ENCODE measurements around the gene INSYN2A.

Gene INSYN2A

GRCh38 chr10:127195041-127195506 is 1.3 kb downstream of the INSYN2A start:
- no peak for DNase-seq

- no peak for DNase-seq
Measured at GRCh38 chr10:127194599-127194998, 1.8 kb downstream of the INSYN2A start.

DNA sequence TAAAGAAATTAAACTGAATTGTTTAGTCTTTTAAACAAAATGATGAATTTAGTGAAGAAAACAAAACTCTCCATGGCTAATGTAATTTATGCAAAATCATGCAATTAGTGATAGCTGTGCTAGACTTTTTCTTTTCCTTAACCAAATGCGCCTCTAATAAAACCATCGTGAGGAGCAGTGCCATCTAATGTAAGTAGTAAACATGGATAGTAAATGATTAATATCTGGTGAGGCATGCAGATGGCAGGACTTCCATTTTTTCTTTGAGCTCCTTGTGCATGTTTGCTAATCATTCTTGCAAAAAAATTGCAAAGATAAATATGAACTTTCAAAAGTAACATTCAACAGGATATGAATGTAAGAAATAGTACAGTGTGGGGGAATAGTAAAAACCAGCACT is 2.3 kb downstream of the INSYN2A start:
- DNase-seq = no peak

GRCh38 chr10:127193125-127193524 is 3.3 kb downstream of the INSYN2A start:
- no peak for DNase-seq

DNA sequence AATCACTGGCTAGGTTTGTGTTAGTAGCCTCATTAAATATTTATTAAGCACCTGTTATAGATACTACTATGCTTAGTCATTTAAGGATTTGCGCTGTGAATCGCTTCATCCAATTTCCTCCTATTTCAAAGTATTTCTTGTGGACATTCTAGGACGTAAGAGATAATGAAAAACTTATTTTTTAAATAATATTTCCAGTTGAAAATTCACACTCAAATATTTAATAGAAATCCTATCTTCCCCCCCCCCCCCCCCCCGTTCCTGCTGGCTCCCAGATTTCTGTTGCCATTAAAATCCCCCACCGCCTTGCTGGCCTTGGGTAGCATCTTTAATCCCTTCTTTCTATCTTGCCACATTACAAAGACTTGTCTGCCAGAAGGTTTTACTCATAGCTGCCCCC is 6.0 kb downstream of the INSYN2A start:
- no peak for DNase-seq

- DNase-seq = no peak
Measured at GRCh38 chr10:127189226-127189625, 7.2 kb downstream of the INSYN2A start.

GRCh38 chr10:127186813-127187212 is 9.6 kb downstream of the INSYN2A start:
- no peak for DNase-seq

DNA sequence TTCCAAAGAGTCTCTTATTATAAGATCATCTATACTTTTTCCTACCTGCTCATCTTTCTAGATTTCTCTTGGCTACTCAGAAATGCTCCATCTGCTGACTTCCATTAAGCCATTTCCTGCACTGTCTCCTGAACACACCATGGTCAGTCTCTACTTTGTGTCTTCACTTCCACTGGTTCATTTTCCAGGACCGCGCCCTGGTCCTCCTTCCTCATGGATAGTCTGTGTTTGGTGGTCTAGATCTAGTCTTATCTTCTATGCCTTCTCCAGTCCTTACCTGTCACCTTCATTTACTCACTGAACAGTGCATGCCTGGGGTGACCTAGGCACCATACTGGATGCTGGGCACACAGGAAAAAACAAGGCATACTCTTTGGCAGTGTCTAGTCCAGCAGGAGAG is 11.8 kb downstream of the INSYN2A start:
- DNase-seq = no peak

DNA sequence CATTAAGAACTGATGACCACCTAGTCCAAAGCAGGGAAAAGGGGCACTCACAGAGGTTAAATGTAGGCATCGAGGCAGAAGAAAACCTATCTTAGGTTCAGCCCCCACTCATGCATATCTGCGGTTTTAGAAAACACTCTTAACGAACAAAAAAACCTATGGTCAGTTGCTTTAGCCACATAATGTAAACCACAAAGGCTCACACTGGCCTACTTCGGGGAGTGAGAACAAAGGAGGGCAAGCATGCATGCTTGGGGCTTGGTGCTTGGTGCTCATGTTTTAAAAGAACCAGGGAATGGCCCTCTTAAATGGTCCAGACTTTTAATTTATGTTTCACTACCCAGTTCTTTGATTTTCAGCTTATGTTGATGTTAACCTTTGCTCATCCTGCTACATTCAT is 14.2 kb downstream of the INSYN2A start:
- no peak for DNase-seq

DNA sequence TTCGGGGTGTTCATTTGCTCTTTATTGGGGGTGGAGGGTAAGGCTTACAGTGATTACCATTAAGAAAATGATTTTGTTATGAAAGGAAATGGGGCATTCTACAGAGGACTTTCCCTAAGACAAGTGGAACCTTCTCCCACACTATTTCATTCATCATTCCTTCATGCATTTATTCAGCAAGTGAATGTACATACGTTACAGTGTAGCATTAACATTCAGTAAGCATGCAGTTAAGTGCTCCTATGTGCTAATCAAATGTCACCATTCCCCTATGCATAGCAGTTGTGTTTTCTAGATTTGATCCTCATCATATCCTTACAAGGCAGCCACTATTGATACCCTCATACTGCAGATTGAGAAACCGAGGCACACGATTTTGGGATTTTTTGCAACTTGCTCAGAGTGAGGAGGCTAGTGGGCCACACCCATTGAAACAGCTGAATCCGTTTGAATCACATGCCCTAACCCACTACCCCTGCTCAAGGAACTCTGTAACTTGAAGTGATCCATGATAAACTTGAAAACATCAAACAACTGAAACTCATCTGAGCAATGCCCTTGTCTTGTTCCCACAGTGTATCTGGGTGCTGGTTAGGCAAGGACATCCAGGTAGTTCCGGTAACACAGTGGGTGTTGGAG is 16.7 kb downstream of the INSYN2A start:
- DNase-seq = no peak

DNA sequence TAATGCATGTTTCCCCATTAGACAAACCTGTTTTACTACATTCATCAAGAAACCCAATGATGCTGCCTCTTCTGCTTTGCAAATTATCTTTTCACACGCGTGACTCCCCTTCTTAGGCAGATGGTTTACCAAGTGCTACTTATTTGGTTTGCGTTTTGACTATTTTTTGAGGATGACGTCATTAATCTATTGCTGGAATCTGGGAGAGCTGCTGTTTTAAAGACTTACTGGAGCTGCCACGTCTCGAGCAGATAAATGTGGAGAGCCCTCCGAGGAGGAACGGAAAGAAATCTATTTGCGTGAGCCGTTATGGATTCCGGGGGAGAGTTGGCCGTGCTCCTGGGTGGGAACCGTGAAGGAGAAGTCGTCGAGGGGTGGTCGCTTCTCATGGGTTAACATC is 19.7 kb downstream of the INSYN2A start:
- DNase-seq = no peak

DNA sequence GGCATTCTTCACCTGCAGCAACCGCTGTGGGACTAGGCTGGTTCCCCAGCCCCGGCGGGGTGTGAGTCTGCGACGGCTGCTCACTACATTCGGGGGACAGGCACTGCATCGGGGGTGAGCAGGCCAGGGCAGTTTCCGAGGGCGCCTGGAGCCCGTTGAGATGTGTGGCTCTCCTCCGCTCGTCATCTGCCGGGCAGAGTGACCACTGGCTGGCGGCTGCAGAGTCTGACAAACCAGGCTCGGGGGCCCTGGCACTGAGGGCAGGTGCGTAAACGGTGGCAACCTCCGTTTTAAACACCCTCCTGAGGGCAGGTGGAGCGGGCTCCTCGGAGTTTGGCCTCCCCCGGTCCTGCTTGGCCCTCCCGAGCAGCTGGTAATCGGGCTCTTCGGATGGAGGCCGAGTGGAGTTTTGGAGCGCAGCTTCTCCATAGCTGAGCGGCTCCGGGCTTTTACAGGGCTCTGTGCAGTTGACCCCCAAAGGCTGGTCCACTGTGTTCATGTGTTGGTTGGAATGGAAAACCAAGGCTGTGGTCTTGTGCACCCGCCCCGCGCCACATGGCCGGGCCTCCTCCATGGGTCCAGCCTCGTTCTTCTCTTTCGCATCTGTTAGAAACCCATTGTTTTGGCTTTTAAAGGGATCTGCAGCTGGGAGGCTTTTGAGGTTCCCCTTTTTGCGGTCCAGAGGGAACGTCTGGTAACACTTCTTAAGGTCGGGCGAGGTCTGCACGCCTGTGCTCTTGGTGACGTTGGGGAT is 20.9 kb downstream of the INSYN2A start:
- no peak for DNase-seq

- DNase-seq = no peak
Measured at GRCh38 chr10:127174866-127175265, 21.5 kb downstream of the INSYN2A start.

DNA sequence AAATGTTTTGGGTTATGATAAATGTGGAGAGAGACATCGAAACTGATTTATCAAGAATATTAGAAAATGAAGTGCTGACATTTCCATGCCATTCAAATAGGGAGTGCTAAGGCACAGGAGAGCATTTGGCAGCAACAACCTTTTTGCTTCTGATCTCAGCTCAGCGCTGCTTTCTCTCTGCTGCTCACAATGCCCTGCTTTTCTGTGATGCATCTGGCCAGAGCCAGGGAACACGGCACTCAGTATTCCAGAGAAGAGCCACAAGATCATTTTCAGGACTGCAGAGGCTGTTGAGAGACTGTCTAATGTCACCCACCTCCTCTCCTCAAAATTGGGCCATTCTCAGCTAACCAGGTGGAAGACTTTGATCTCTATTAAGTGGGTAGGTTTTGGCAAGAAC is 28.1 kb downstream of the INSYN2A start:
- no peak for DNase-seq

DNA sequence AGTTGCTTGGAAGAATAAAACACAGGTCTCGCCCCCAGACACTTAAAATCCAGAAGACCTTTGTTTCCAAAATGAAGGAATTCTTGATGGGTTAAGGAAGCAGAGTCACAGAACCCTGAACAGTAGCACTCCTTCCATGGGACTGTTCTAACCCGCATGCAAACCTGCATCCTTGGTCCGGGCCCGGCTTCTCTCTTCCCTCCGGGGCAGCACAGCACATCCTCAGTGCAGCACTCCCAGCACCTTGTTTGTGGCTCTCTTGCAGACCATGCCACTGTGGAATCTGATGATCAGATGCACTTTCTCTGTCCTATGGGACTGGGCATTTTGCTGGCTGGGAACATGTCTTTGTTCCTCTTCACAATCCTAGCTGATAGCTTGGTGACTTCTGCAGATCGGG is 33.5 kb downstream of the INSYN2A start:
- no peak for DNase-seq

DNA sequence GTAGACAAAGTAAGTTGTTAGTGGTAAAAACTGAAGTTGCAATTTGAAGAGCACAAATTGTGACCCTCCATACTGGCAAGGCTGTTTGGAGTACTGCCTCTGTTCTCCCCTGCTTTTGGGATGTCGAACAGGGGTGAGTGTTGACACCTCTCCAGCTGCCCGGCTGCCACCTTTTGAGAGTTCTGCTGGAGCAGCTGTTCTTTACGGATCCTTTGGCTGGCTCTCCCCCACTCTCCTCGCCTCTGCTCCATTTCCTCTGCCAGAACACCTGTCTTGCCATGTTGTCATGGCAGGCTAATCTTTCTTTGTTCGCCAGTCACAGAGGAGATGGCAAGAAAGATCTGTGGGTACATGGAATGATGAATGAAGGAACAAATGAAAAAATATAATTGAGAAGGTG is 34.9 kb downstream of the INSYN2A start:
- no peak for DNase-seq

- no peak for DNase-seq
Measured at GRCh38 chr10:127159648-127160245, 36.6 kb downstream of the INSYN2A start.

DNA sequence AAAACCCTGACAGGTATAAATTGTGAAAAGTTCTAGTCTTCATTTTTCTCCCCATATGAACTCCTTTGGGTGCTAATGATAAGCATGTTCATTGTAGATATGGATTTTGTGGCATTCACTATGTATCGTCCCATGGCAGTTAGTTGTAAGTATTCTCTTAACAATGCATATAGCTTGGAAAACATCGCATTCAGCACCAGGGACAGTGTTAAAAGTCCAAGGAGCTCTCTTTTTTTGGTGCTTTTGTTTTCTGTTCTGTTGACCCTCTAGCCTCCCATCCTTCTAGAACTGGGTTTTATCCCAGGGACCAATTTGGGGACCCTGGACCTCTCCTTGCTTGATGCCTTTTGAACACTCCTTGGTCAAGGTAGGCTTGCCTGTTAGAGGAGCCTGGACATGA is 37.7 kb downstream of the INSYN2A start:
- DNase-seq = no peak

DNA sequence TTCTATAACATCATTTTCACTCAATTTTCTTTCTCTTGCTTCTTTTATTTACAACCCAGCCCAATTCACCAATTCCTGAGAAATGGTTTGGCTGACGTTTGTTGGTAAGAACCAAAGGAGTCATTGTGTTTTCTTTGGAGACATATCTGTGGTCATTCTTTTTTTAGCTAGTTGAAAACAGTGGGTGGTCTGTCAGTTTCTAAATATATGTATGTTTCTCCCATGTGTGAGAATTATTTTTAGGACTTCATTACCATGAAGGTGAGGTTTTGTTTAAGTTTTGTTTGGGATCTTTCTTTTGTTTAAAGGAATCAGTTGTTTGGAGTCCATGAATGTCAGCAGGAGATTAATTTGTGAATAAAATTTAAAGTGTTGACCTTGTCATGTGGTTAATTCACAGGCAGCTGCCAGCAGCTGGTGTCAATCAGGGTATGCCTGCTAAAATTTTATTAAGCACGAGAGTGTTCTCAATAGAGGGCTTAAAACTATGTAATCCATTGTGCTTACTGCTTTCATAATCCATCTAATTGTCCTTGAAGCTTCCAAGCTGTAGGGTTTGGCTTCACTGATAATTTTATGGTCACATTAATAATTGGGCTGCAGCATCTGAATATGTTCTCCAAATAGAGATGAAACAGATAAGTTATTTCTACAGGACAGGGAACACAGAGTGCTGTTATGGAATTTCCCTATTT is 38.7 kb downstream of the INSYN2A start:
- no peak for DNase-seq

GRCh38 chr10:127157089-127157488 is 39.3 kb downstream of the INSYN2A start:
- no peak for DNase-seq

DNA sequence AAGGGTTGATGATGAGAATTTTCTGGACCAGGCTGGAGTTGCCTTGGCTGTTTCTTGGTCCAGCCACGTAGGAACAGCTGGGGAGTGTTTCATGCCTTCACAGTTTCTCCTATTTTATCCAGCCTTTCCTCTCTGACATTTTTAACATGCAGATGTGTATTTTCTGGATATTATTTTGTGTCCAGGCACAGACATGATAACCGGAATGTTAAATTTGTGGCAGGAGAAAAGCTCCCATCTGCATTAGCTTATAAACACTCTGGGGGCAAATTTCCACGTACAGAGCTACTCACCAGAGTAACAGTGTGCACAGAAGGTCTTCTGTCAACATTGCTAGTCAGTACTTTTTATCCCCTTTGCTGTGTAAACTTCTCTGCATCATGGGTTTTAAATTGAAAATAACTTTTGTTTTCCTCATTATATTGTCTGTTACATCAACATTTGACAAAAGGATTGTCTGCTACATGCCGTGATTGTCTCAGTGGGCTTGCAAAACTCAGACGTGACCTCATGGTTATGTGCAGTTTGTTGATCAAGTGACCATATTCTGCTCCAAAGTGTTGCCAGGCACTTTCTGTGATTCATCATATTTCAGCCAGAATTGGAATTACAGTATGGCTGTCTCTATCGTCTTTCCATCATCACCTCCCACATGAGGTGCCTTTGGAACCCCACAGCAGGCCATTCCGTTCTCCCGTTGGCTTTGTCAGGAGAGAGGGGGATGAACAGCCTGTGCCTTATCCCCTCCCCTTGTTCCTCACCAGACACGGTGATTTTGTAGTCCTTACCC is 41.4 kb downstream of the INSYN2A start:
- no peak for DNase-seq

DNA sequence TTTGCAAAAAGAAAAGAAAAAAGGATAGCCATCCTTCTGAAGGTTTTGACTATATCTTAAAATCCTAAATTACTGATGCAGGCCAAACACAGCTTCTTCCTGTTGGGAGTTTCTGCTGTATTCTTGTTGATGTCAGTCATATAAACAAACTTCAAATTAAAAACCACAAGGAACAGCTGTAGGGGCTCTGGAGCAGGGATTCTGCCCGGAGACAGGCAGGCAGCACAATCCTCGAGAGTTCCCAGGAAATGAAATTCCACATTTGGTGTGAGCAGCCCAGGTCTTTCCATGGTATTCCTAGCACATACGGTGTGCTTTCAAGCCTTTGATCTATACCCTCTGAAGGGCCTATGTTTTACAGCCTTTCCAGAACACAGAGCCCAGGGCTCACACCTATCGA is 43.2 kb downstream of the INSYN2A start:
- no peak for DNase-seq

All from AML-193 (cell line).